Activated T-cell treated with anti-CD3 and anti-CD28 coated beads, Interleukin-2, amount 50 U/mL, for 48 hours (primary cell): ENCODE results near the gene GTF2H4.
"Not testable (repeated sequence)": the region's sequence is repeated elsewhere in the genome, so short reads cannot be mapped to it uniquely, and the experiment has no call there.

ENCODE experiments used
- DNase-seq, 2 experiments: peaks; one replicate each; pipeline ENCODE4 v3.0.0-alpha.2; 2020

Gene GTF2H4

GRCh38 chr6:30907758-30908591 lies at the start of gene GTF2H4:
GTF2H4 (plus strand) TSS chr6:30908207.
- peak; percentile 96 for DNase-seq

- not testable (repeated sequence) for DNase-seq
Observed at GRCh38 chr6:30859726-30860125, 48.3 kb upstream of the GTF2H4 start.

- no peak for DNase-seq
Observed at GRCh38 chr6:30861257-30862048, 46.6 kb upstream of the GTF2H4 start.

- DNase-seq, result no peak
Observed at GRCh38 chr6:30862156-30862875, 45.7 kb upstream of the GTF2H4 start.

- DNase-seq, result no peak
Observed at GRCh38 chr6:30864325-30864724, 43.7 kb upstream of the GTF2H4 start.

- DNase-seq, result not testable (repeated sequence)
Observed at GRCh38 chr6:30869241-30869749, 38.7 kb upstream of the GTF2H4 start.

GRCh38 chr6:30870546-30870945 lies 37.5 kb upstream of the GTF2H4 start:
- no peak for DNase-seq

GRCh38 chr6:30871592-30872183 lies 36.3 kb upstream of the GTF2H4 start:
- DNase-seq, result no peak

GRCh38 chr6:30873137-30873640 lies 34.8 kb upstream of the GTF2H4 start:
- DNase-seq, result no peak

GRCh38 chr6:30873795-30874194 lies 34.2 kb upstream of the GTF2H4 start:
- not testable (repeated sequence) for DNase-seq

- DNase-seq, result no peak
Observed at GRCh38 chr6:30875244-30876038, 32.6 kb upstream of the GTF2H4 start.

GRCh38 chr6:30876039-30876730 lies 31.8 kb upstream of the GTF2H4 start:
- DNase-seq, result no peak

GRCh38 chr6:30877419-30878262 lies 30.4 kb upstream of the GTF2H4 start:
- peak; percentile 85 for DNase-seq

GRCh38 chr6:30879684-30880427 lies 28.2 kb upstream of the GTF2H4 start:
- no peak for DNase-seq

GRCh38 chr6:30880698-30881252 lies 27.2 kb upstream of the GTF2H4 start:
- DNase-seq, result no peak

GRCh38 chr6:30881392-30882203 lies 26.4 kb upstream of the GTF2H4 start:
- no peak for DNase-seq

GRCh38 chr6:30882204-30882758 lies 25.7 kb upstream of the GTF2H4 start:
- no peak for DNase-seq
